Endothelial cell of umbilical vein (primary cell): ENCODE results near the gene YY1. TPM values are rescaled to one million over a fixed set of nuclear protein-coding genes. Genes with fewer than 3 reads are reported as not detected.

Source experiments
- BruUV-seq: library from RNA; stranded (reverse); fragments of 400-500 nt; replicated peaks from 2 replicates; lab custom pipeline; 2021; lab: Mats Ljungman, UMichigan
- CTCF ChIA-PET: fragments of 300-600, 350-600 bp; sonication (Branson Sonifier 250); formaldehyde crosslinking; loops from one replicate; lab custom pipeline; 2021; ENCODE audit warnings: antibody characterized with exemption, inconsistent platforms; lab: Charles Lee
- POLR2A ChIA-PET: fragments of 300-600, 350-600 bp; sonication (Branson Sonifier 250); formaldehyde crosslinking; loops from one replicate; lab custom pipeline; 2021; ENCODE audit warnings: antibody characterized with exemption, inconsistent platforms; lab: Charles Lee
- DNase-seq: peaks from one replicate; pipeline ENCODE4 v3.0.0-alpha.2; 2011; ENCODE audit warnings: low read depth, low spot score
- FAIRE-seq: peaks from 2 replicates; lab custom pipeline; 2011; peaks lifted over from hg19 to GRCh38; lab: Jason Lieb, UNC
- H2AFZ ChIP-seq: 2 replicates; pipeline ENCODE4 v1.6.0; 2012; ENCODE audit warnings: low read depth, low read length, control low read depth, inconsistent platforms
- H3K27ac ChIP-seq: 2 replicates; pipeline ENCODE4 v1.5.1; 2011; ENCODE audit warnings: low read depth, mild to moderate bottlenecking, control low read depth, low read length, moderate library complexity; ENCODE audit not compliant: insufficient read depth
- H3K27me3 ChIP-seq, 2 experiments: 2 replicates each; pipeline versions ENCODE4 v1.6.0 to v1.6.1; 2011; ENCODE audit warnings: low read length in 2 of 2, mixed read lengths in 1 of 2; ENCODE audit not compliant: control insufficient read depth in 2 of 2, insufficient read depth in 2 of 2
- H3K36me3 ChIP-seq, 2 experiments: 2 replicates in 1 of 2; 3 replicates in 1 of 2; pipeline ENCODE4 v1.5.1; 2011; ENCODE audit warnings: low read length in 2 of 2, mild to moderate bottlenecking in 1 of 2, moderate library complexity in 1 of 2; ENCODE audit not compliant: control insufficient read depth in 2 of 2, insufficient read depth in 2 of 2; ENCODE audit errors: extremely low read depth in 1 of 2
- H3K4me1 ChIP-seq: 3 replicates; pipeline ENCODE4 v1.5.1; 2011; ENCODE audit warnings: mild to moderate bottlenecking, low read length; ENCODE audit not compliant: control insufficient read depth, insufficient read depth; ENCODE audit errors: extremely low read depth
- H3K4me2 ChIP-seq: 2 replicates; pipeline ENCODE4 v1.6.1; 2011; ENCODE audit warnings: low read length, control low read depth, mixed read lengths; ENCODE audit not compliant: insufficient read depth
- H3K4me3 ChIP-seq, 3 experiments: fragments of 200-600 bp in 1 of 3; sonication (generic), shearing (Covaris generic) in 1 of 3; replicated peaks in 1 of 3; 2 replicates each; pipeline ENCODE4 v1.5.1; 2011 to 2016; ENCODE audit warnings: control low read depth in 3 of 3, low read length in 3 of 3, mild to moderate bottlenecking in 2 of 3, inconsistent platforms in 1 of 3, low read depth in 1 of 3, moderate library complexity in 1 of 3; ENCODE audit not compliant: insufficient read depth in 1 of 3
- H3K79me2 ChIP-seq: 2 replicates; pipeline ENCODE4 v1.6.0; 2012; ENCODE audit warnings: low read length, inconsistent platforms; ENCODE audit not compliant: control insufficient read depth, insufficient read depth
- H3K9ac ChIP-seq: replicated peaks from 2 replicates; pipeline ENCODE3; 2011; ENCODE audit warnings: low read length, control low read depth; ENCODE audit not compliant: insufficient read depth; ENCODE audit errors: extremely low read depth
- H3K9me1 ChIP-seq: replicated peaks from 3 replicates; pipeline ENCODE4 v1.6.0; 2011; ENCODE audit warnings: mild to moderate bottlenecking, low read length; ENCODE audit not compliant: control insufficient read depth, insufficient read depth; ENCODE audit errors: extremely low read depth
- H3K9me3 ChIP-seq: replicated peaks from 2 replicates; pipeline ENCODE4 v1.5.1; 2012; ENCODE audit warnings: low read length, inconsistent platforms; ENCODE audit not compliant: control insufficient read depth, insufficient read depth
- H4K20me1 ChIP-seq: replicated peaks from 2 replicates; pipeline ENCODE3; 2011; ENCODE audit warnings: mild to moderate bottlenecking, low read length; ENCODE audit not compliant: control insufficient read depth, insufficient read depth; ENCODE audit errors: extremely low read depth
- FOS ChIP-seq: IDR thresholded peaks from 2 replicates; pipeline ENCODE4 v1.6.1; 2011; ENCODE audit warnings: mild to moderate bottlenecking, low read length, moderate library complexity, borderline replicate concordance; ENCODE audit not compliant: insufficient read depth
- GATA2 ChIP-seq: IDR thresholded peaks from 2 replicates; pipeline ENCODE4 v1.7.0; 2011; ENCODE audit warnings: low read depth, mild to moderate bottlenecking, moderate library complexity, mixed read lengths, low read length; ENCODE audit not compliant: insufficient read length, insufficient read depth
- dilution Hi-C: fragments of 300-500 bp; cut with MboI; formaldehyde crosslinking; loops from one replicate; pipeline ENCODE4 v1.15.0; 2019; ENCODE audit warnings: low sequenced_read_pairs; ENCODE audit not compliant: extremely low pct_ligation_motif_present
- intact Hi-C: fragments of 100-400 bp; cut with micrococcal nuclease; formaldehyde crosslinking; loops from one replicate; pipeline ENCODE4 v1.10.0; 2022
- polyA plus RNA-seq, 4 experiments: library from polyadenylated mRNA; depleted of rRNA in 3 of 4; stranded (reverse) in 3 of 4; unstranded in 1 of 4; fragments of >200 nt; gene quantifications; 2 replicates each; pipeline versions ENCODE4 v1.2.1 to v1.2.3, GENCODE V29; 2011 to 2012; ENCODE audit warnings: missing spikeins in 1 of 4
- total RNA-seq: library from RNA; stranded (reverse); gene quantifications from 2 replicates; pipeline ENCODE4 v1.2.3, GENCODE V29; 2021

The YY1 gene
- total and polyA plus RNA-seq, 2 donors (not counting 3 experiments of a cell fraction or from before 2014, with no cell fraction given) = 23.5 to 78.6 TPM

DNA sequence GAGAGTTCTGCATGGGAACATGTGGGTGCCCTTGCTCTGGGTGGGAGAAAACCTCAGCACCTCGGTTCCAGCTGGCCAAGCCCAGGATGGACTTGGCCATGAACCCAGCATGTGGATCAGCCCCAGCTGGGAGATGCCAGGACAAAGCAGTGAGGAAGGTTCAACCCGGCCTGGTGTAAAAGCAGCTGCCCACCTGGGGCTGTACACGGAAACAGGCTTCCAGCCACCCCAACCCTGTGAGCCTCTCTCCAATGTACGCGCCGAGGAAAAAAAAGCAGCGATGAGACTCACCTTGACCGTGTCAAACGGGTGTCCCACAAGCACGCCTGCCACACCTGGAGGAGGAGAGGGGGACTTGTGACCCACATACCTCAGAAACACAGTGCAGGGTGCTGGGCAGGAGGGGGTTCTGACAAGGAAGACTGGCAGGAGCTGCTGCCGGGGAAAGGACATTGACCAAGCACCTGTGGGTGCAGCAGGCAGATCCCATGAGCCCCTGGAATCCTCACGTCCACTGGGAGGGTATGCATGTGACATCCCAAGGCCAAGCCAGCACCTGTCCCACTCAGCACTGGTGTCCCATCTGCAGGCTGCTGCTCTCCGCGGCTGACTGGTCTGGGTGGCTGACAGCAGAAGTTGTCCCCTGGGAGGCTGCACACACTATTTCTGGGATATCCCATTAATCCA, 59.8 kb downstream of the YY1 start:
- no peak overlapping the region for H3K4me3 ChIP-seq
- no TSS peak for BruUV-seq
- H2AFZ ChIP-seq = no peak overlapping the region
- H3K9ac ChIP-seq = no peak overlapping the region
- H3K27ac ChIP-seq = no peak overlapping the region
- ChIA-PET POLR2A (no interaction called here), CTCF (interaction anchor here (1.3 to 5.5 kb wide), 2 partner anchors 14 to 79 kb away, joined by 5 to 28 read pairs; no protein-coding TSS in a partner anchor)
- DNase-seq (no peak), FAIRE-seq (no peak)
- intact Hi-C loops = no loop called here
- peaks cover 0 to 31% of the 10 kb centered on the region in 2 experiments for H3K36me3 ChIP-seq
- H3K27me3 ChIP-seq = no peaks in the 10 kb centered on the region
- H4K20me1 ChIP-seq = no peaks in the 10 kb centered on the region
- no peaks in the 10 kb centered on the region for H3K4me1 ChIP-seq
- dilution Hi-C loops = no loop called here
- H3K9me3 ChIP-seq = no peaks in the 10 kb centered on the region
- H3K9me1 ChIP-seq = no peaks in the 10 kb centered on the region
- H3K4me2 ChIP-seq = no peak overlapping the region
- H3K79me2 ChIP-seq = no peaks in the 10 kb centered on the region
- TF ChIP-seq GATA2 = no peak

DNA sequence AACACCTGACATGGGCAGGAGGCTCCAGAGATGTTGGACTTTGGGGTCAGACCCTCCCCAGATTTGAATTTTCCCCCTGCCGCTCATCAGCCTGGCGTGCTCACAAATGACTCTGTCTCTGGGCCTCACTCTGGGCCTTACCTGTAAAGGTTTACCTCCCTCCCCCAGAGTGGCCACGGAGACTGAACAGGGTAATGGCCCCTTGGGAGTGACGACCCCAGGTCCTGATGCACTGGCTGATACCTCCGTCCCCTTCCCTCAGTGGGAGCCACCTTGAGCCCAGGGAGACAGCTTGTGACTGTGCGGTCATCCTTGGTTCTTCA, 60.3 kb downstream of the YY1 start:
- Histone ChIP-seq H2AFZ (no peak overlapping the region), H3K4me3 (no peak overlapping the region), H3K9ac (no peak overlapping the region), H3K27ac (no peak overlapping the region), H3K4me1 (no peaks in the 10 kb centered on the region), H3K4me2 (no peak overlapping the region), H3K79me2 (peaks cover 3% of the 10 kb centered on the region), H3K9me3 (no peaks in the 10 kb centered on the region), H3K36me3 (peaks cover 0 to 31% of the 10 kb centered on the region in 2 experiments), H3K27me3 (no peaks in the 10 kb centered on the region), H4K20me1 (no peaks in the 10 kb centered on the region), H3K9me1 (no peaks in the 10 kb centered on the region)
- POLR2A ChIA-PET = no interaction called here
- FAIRE-seq (no peak), DNase-seq (no peak)
- dilution Hi-C loops = no loop called here
- no peak for TF ChIP-seq FOS
- intact Hi-C loops = no loop called here
- CTCF ChIA-PET = no interaction called here
- BruUV-seq = no TSS peak
